IMR-90 (cell line): Measurements from ENCODE around the gene EFNA5. TPM values are rescaled to one million over a fixed set of nuclear protein-coding genes. Genes with fewer than 3 reads are reported as not detected.

ENCODE experiments used
- ATAC-seq: fragments of 200-7000 bp; cut with Tn5 transposase; 2 replicates; pipeline ENCODE4 v1.9.1; 2020; ENCODE audit warnings: low read depth, mild to moderate bottlenecking, moderate library complexity
- BruUV-seq: library from RNA; stranded (reverse); fragments of 400-500 nt; replicated peaks from 2 replicates; lab custom pipeline; 2021; lab: Mats Ljungman, UMichigan
- CTCF ChIA-PET: fragments of 300-600 bp; formaldehyde crosslinking; extraction: SDS; loops from one replicate; lab custom pipeline; 2021; ENCODE audit warnings: antibody characterized with exemption; lab: Yijun Ruan, JAX
- POLR2A ChIA-PET: fragments of 300-600 bp; sonication (Branson Sonifier 250); formaldehyde crosslinking; loops from one replicate; lab custom pipeline; 2022; ENCODE audit warnings: antibody characterized with exemption; ENCODE audit not compliant: unreplicated experiment; lab: Charles Lee
- DNase-seq: peaks from one replicate; pipeline ENCODE4 v3.0.0; 2013
- H2AFZ ChIP-seq: replicated peaks from 2 replicates; pipeline ENCODE3; 2013; ENCODE audit warnings: low read length, mild to moderate bottlenecking; ENCODE audit not compliant: poor library complexity
- H2AK5ac ChIP-seq: 2 replicates; pipeline ENCODE4 v1.6.1; 2013; ENCODE audit warnings: low read depth, low read length, inconsistent platforms
- H2AK9ac ChIP-seq: replicated peaks from 2 replicates; pipeline ENCODE3; 2013; ENCODE audit warnings: mild to moderate bottlenecking, low read depth, low read length, moderate library complexity; ENCODE audit not compliant: poor library complexity
- H2BK120ac ChIP-seq: 2 replicates; pipeline ENCODE4 v1.6.1; 2013; ENCODE audit warnings: low read depth, low read length, inconsistent platforms
- H2BK15ac ChIP-seq: 3 replicates; pipeline ENCODE4 v1.6.1; 2013; ENCODE audit warnings: low read depth, low read length, inconsistent platforms
- H2BK20ac ChIP-seq: 2 replicates; pipeline ENCODE4 v1.6.1; 2013; ENCODE audit warnings: low read depth, mild to moderate bottlenecking, inconsistent platforms, low read length, moderate library complexity
- H2BK5ac ChIP-seq: 2 replicates; pipeline ENCODE4 v1.6.1; 2013; ENCODE audit warnings: mild to moderate bottlenecking, low read depth, low read length, inconsistent platforms; ENCODE audit not compliant: poor library complexity, severe bottlenecking
- H3K14ac ChIP-seq: replicated peaks from 2 replicates; pipeline ENCODE4 v1.6.1; 2013; ENCODE audit warnings: low read depth, low read length, inconsistent platforms
- H3K18ac ChIP-seq: 2 replicates; pipeline ENCODE4 v1.6.1; 2013; ENCODE audit warnings: low read depth, low read length, control low read depth
- H3K23ac ChIP-seq: 2 replicates; pipeline ENCODE4 v1.6.1; 2013; ENCODE audit warnings: low read depth, low read length, inconsistent platforms
- H3K27ac ChIP-seq: 2 replicates; pipeline ENCODE4 v1.5.1; 2013; ENCODE audit warnings: mild to moderate bottlenecking, control low read depth, low read length; ENCODE audit not compliant: insufficient read depth
- H3K27me3 ChIP-seq: 2 replicates; pipeline ENCODE4 v1.6.1; 2013; ENCODE audit warnings: low read length; ENCODE audit not compliant: control insufficient read depth, insufficient read depth
- H3K36me3 ChIP-seq: 2 replicates; pipeline ENCODE4 v1.6.1; 2013; ENCODE audit warnings: low read length, mixed read lengths; ENCODE audit not compliant: control insufficient read depth, insufficient read depth
- H3K4ac ChIP-seq: 2 replicates; pipeline ENCODE4 v1.6.1; 2013; ENCODE audit warnings: low read depth, low read length, inconsistent platforms
- H3K4me1 ChIP-seq: 2 replicates; pipeline ENCODE4 v1.6.1; 2013; ENCODE audit warnings: low read length, mixed read lengths; ENCODE audit not compliant: control insufficient read depth, insufficient read depth
- H3K4me2 ChIP-seq: 2 replicates; pipeline ENCODE4 v1.6.1; 2013; ENCODE audit warnings: low read depth, mild to moderate bottlenecking, control low read depth, low read length, moderate library complexity
- H3K4me3 ChIP-seq: 2 replicates; pipeline ENCODE4 v1.5.1; 2013; ENCODE audit warnings: low read depth, mild to moderate bottlenecking, control low read depth, low read length, moderate library complexity; ENCODE audit not compliant: insufficient read depth
- H3K56ac ChIP-seq: 2 replicates; pipeline ENCODE4 v1.6.1; 2013; ENCODE audit warnings: low read length, inconsistent platforms; ENCODE audit not compliant: insufficient read depth; ENCODE audit errors: extremely low read depth
- H3K79me1 ChIP-seq, 2 experiments: 2 replicates each; pipeline ENCODE4 v1.6.1; 2013; ENCODE audit warnings: low read length in 2 of 2, inconsistent platforms in 1 of 2, low read depth in 1 of 2
- H3K9ac ChIP-seq: 2 replicates; pipeline ENCODE4 v1.6.1; 2013; ENCODE audit warnings: low read depth, low read length, control low read depth
- H3K9me1 ChIP-seq: 2 replicates; pipeline ENCODE4 v1.6.1; 2013; ENCODE audit warnings: low read length, inconsistent platforms; ENCODE audit not compliant: insufficient read depth
- H3K9me3 ChIP-seq: 2 replicates; pipeline ENCODE4 v1.6.1; 2013; ENCODE audit warnings: low read length; ENCODE audit not compliant: control insufficient read depth, insufficient read depth
- H4K20me1 ChIP-seq: 2 replicates; pipeline ENCODE4 v1.6.1; 2013; ENCODE audit warnings: low read length, inconsistent platforms; ENCODE audit not compliant: insufficient read depth
- H4K5ac ChIP-seq: 2 replicates; pipeline ENCODE4 v1.6.1; 2013; ENCODE audit warnings: mild to moderate bottlenecking, low read depth, low read length, control low read depth
- H4K8ac ChIP-seq, 2 experiments: 2 replicates each; pipeline ENCODE4 v1.6.1; 2013; ENCODE audit warnings: low read depth in 2 of 2, low read length in 2 of 2, control low read depth in 1 of 2, inconsistent platforms in 1 of 2
- H4K91ac ChIP-seq: 2 replicates; pipeline ENCODE4 v1.6.1; 2013; ENCODE audit warnings: low read depth, low read length, inconsistent platforms; ENCODE audit not compliant: insufficient read depth
- BHLHE40 ChIP-seq: fragments of 150-350 bp; IDR thresholded peaks from 2 replicates; pipeline ENCODE4 v1.6.1; 2016; ENCODE audit warnings: mild to moderate bottlenecking, low read depth, low read length
- CEBPB ChIP-seq: IDR thresholded peaks from 2 replicates; pipeline ENCODE4 v1.6.1; 2012; ENCODE audit warnings: low read depth, low read length, improper control_type of control experiment
- CTCF ChIP-seq: conservative IDR thresholded peaks from 2 replicates; pipeline ENCODE4 v1.5.1; 2012; ENCODE audit warnings: mild to moderate bottlenecking, low read depth, low read length, improper control_type of control experiment
- ELK1 ChIP-seq: fragments of 150-350 bp; IDR thresholded peaks from 2 replicates; pipeline ENCODE4 v1.6.1; 2016; ENCODE audit warnings: low read depth, mild to moderate bottlenecking, low read length, moderate library complexity, borderline replicate concordance
- FOS ChIP-seq: fragments of 150-350 bp; IDR thresholded peaks from 2 replicates; pipeline ENCODE4 v1.6.1; 2016; ENCODE audit warnings: low read depth, low read length
- MAZ ChIP-seq: IDR thresholded peaks from 2 replicates; pipeline ENCODE4 v1.6.1; 2012; ENCODE audit warnings: low read depth, mild to moderate bottlenecking, low read length, improper control_type of control experiment, moderate library complexity, borderline replicate concordance
- MXI1 ChIP-seq: IDR thresholded peaks from 2 replicates; pipeline ENCODE4 v1.6.1; 2012; ENCODE audit warnings: low read depth, mild to moderate bottlenecking, low read length, moderate library complexity, borderline replicate concordance
- NFE2L2 ChIP-seq: fragments of 150-350 bp; IDR thresholded peaks from 2 replicates; pipeline ENCODE4 v1.6.1; 2016; ENCODE audit warnings: low read depth, mild to moderate bottlenecking, low read length
- POLR2A ChIP-seq: IDR thresholded peaks from 2 replicates; pipeline ENCODE4 v1.6.1; 2012; ENCODE audit warnings: mild to moderate bottlenecking, low read depth, low read length
- RAD21 ChIP-seq: IDR thresholded peaks from 2 replicates; pipeline ENCODE4 v1.6.1; 2012; ENCODE audit warnings: low read length, improper control_type of control experiment
- RFX5 ChIP-seq: IDR thresholded peaks from 2 replicates; pipeline ENCODE4 v1.8.0; 2012; ENCODE audit warnings: low read depth, mild to moderate bottlenecking, low read length, moderate library complexity
- SMC3 ChIP-seq: fragments of 150-350 bp; IDR thresholded peaks from 2 replicates; pipeline ENCODE4 v1.6.1; 2016; ENCODE audit warnings: low read depth, mild to moderate bottlenecking, antibody characterized with exemption, low read length, moderate library complexity
- WGBS, 2 experiments: methylation state at CpG; one replicate each; pipeline versions ENCODE4 v1.1.5 to v1.1.7; 2013; ENCODE audit warnings: missing lambda C conversion rate in 2 of 2; ENCODE audit not compliant: insufficient read length in 1 of 2; ENCODE audit errors: extremely low coverage in 2 of 2; 5-methylcytosine and 5-hydroxymethylcytosine counted together
- dilution Hi-C: fragments of 300-500 bp; cut with HindIII; formaldehyde crosslinking; loops from one replicate; pipeline ENCODE4 v1.14.3; 2018; ENCODE audit warnings: low sequenced_read_pairs; ENCODE audit not compliant: unreplicated experiment
- in situ Hi-C: fragments of 300-500 bp; cut with MboI; formaldehyde crosslinking; loops from 3 replicates; pipeline ENCODE4 v1.14.3; 2019; ENCODE audit warnings: low sequenced_read_pairs, inconsistent platforms, mixed read lengths
- intact Hi-C: fragments of 100-400 bp; cut with micrococcal nuclease; formaldehyde crosslinking; loops from 2 replicates; pipeline ENCODE4 v1.10.0; 2022
- polyA plus RNA-seq, 3 experiments: library from polyadenylated mRNA; depleted of rRNA; stranded (reverse); fragments of >200 nt; gene quantifications; 2 replicates each; pipeline ENCODE4 v1.2.3, GENCODE V29; 2012; ENCODE audit warnings: low replicate concordance in 1 of 3
- total RNA-seq: library from RNA; depleted of rRNA; stranded (reverse); fragments of >200 nt; gene quantifications from 2 replicates; pipeline ENCODE4 v1.2.3, GENCODE V29; 2012

Gene EFNA5
- total and polyA plus RNA-seq, 2 of the 4 experiments (the other 2 are of a cell fraction), result 1.5 to 1.6 TPM

GRCh38 chr5:107666051-107666655 is 4.6 kb downstream of the EFNA5 start:
- Histone ChIP-seq H2BK5ac (no peak overlapping the region), H3K14ac (no peak overlapping the region), H2AFZ (no peak overlapping the region), H4K20me1 (no peaks in the 10 kb centered on the region), H3K4me2 (no peak overlapping the region), H3K27me3 (peaks cover 8% of the 10 kb centered on the region; the same call in 1 of the 2 replicates), H2BK15ac (no peak overlapping the region), H4K5ac (no peak overlapping the region), H2AK5ac (no peak overlapping the region), H4K8ac (no peak overlapping the region), H2BK20ac (no peak overlapping the region), H3K4ac (no peak overlapping the region), H3K9me1 (no peaks in the 10 kb centered on the region), H2AK9ac (no peak overlapping the region), H4K91ac (no peak overlapping the region), H3K27ac (no peak overlapping the region), H3K9ac (no peak overlapping the region), H3K4me1 (no peaks in the 10 kb centered on the region), H3K18ac (no peak overlapping the region), H3K9me3 (no peaks in the 10 kb centered on the region), H3K4me3 (no peak overlapping the region), H3K36me3 (no peaks in the 10 kb centered on the region), H3K79me1 (peaks cover 0 to 3% of the 10 kb centered on the region in 2 experiments; a peak in 2 of 4 replicates), H3K56ac (no peak overlapping the region), H2BK120ac (no peak overlapping the region), H3K23ac (no peak overlapping the region)
- in situ Hi-C loops (no loop called here), dilution Hi-C loops (no loop called here), intact Hi-C loops (no loop called here)
- no TSS peak for BruUV-seq
- ATAC-seq, result no peak
- no peak for TF ChIP-seq ELK1
- TF ChIP-seq RAD21, result no peak
- no peak for TF ChIP-seq MXI1
- TF ChIP-seq BHLHE40, result no peak
- TF ChIP-seq FOS, result no peak
- no peak for TF ChIP-seq SMC3
- no peak for TF ChIP-seq CTCF
- TF ChIP-seq RFX5, result no peak
- TF ChIP-seq POLR2A, result no peak
- no peak for TF ChIP-seq CEBPB
- TF ChIP-seq NFE2L2, result no peak
- no peak for TF ChIP-seq MAZ
- WGBS, 2 experiments, result no CpG with 5 or more reads among the region's 3 CpGs
- ChIA-PET POLR2A (no interaction called here), CTCF (no interaction called here)
- no peak for DNase-seq
